COLO668 (cell line): ENCODE data around the gene INSYN2A.

Experiments used
- DNase-seq: peaks from one replicate; lab custom pipeline; 2025; ENCODE audit not compliant: unreplicated experiment; lab: John Stamatoyannopoulos, UW

The INSYN2A gene, protein sequence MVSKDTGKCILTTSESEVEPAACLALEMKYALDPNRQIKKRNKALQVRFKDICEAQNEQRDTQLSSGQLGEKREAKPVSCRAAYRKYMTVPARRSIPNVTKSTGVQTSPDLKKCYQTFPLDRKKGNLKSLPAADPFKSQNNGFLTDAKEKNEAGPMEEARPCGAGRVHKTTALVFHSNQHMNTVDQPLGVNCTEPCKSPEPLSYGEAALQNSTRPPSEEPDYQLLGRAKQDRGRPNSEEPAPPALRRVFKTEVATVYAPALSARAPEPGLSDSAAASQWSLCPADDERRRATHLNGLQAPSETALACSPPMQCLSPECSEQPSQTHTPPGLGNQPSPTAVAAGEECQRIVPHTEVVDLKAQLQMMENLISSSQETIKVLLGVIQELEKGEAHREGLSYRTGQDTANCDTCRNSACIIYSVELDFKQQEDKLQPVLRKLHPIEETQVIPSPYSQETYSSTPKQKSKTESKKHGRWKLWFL

DNA sequence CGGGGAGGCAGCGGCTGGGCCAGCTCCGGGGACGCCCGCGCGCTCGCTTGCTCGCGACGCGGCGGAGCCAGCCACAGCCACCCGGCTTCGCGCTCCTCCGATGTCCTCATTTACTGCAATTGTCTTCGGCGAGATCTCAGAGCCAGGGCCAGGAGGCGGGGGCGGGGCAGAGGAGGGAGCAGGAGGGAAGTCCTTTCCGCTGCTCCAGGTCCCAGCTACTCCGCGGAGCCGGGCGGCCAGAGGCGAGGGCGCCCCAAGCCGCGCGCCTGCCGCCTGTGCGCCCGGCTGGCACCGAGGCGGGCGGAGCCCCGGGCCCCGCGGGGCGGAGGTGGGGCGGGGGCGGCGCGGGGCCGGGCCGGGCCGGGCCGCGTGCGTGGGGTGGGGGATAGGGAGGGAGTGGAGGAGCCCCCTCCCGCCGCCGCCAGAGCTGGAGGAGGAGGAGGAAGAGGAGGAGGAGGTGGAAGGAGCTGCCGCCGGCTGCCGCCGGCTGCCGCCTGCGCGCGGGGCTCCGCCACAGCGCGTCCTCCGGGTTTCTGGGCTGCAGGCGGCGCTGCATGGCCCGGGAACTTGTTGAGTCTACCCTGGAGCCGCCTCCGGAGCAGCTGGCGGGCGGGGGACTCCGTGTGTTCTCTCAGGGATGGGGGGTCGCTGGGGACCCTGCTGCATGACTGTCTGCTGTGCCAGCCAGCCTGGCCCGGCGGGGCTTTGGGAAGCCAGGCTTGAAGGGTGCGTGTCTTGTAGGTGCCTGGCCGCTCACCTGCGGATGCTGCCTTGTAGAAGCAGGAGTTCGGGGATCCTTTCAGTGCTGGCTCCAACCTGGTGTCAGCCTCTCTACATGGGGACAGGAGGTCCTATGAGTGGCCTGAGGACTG is at the start of gene INSYN2A:
Gene INSYN2A, minus strand, starts transcription at position 310 of the 872 bp plus-strand sequence. CDS start 20,196 bp downstream, outside the sequence.
- DNase-seq = peak; percentile 40

DNA sequence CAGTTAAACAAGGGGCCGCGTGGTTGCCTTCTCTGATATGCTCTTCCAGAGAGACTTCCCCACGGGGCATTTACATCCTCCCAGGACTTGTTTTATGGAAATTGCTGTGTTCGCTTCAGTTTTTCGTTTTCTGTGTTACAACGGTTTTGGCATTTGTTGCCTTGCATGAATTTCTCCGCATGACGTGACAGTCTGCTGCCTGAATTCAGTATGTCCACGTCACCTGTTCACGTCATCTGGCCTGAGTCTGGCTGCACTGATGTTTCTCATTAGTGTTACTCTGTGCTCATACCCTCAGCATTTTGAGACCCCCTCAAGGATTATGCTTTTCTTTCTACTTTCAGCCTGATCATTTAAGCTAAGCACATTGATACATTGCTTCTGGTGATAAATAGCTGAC is 49.1 kb upstream of the INSYN2A start:
- DNase-seq = no peak

DNA sequence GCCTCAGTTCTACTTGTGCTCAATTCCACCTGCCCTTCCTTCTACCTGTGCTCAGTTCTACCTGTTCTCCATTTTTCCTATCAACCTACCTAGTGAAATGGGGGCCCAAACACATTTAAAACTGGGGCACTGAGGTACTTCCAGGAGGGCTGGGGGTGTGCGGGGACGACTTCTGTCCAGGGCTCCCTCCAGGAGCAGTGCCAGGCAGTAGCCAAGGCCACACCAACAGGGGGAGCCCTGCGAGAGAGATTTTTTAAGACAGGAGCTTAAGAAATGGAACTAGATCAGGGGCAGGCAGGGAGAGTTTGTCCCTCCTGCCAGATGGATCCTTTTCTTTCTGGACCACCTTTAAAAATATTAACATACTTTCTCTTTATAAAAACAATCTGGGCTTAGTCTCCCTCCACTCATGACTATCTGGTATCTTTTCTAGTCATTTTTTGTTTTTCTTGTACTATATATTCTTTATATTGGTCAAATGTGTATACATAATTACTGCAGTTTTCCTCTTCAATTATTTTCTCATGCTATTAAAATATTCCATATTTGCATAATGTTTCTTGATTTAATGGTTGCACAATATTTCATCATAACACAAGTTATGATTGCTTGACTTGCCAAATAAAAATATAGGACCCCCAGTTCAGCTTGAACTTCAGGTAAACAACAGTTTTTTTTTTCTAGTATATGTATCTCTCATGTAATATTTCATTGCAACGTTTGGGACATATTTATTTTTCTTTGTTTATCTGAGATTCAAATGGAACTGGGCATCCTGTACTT is 47.3 kb upstream of the INSYN2A start:
- DNase-seq = peak; percentile 36

GRCh38 chr10:127242914-127243313 is 46.5 kb upstream of the INSYN2A start:
- no peak for DNase-seq

DNA sequence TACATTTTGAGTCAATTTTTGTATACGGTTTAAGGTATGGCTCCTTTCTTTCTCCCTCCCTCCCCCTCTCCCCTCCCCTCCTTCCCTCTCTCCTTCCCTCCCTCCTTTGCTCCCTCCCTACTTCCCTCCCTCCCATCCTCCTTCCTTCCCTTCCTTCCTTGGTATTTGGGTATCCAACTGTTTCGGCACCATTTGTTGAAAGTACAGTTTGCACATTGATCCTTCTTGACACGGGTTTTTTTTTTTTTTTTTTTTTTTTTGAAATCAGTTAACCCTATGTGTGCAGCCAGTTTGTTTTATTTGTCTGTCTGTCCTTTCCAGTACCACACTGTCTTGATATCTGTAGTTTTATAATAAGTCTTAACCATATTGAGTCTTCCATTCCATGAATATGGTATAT is 39.9 kb upstream of the INSYN2A start:
- no peak for DNase-seq

- no peak for DNase-seq
These were observed 38.0 kb upstream of the INSYN2A start for GRCh38 chr10:127234306-127234800.

- DNase-seq = no peak
These were observed 31.9 kb upstream of the INSYN2A start for GRCh38 chr10:127228195-127228787.

DNA sequence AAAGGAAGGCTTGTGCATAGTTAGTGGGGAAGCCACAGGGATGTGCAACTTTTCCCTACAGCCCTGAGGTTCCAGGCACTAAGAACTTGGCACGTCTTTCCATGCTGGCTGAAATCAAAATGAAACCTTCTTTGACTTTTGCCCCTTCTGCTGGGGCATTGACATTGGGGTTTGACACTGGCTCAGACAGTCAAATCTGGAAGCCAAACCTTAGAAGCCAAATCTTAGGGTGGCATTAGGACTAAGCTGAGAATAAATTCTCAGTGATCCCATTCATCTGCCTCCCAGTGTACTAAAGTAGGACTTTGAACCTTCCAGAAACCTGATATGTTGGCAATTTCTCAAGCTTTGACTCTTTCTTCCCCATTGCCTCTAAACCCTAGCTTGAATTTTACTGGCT is 31.3 kb upstream of the INSYN2A start:
- no peak for DNase-seq

GRCh38 chr10:127227027-127227426 is 30.6 kb upstream of the INSYN2A start:
- no peak for DNase-seq

DNA sequence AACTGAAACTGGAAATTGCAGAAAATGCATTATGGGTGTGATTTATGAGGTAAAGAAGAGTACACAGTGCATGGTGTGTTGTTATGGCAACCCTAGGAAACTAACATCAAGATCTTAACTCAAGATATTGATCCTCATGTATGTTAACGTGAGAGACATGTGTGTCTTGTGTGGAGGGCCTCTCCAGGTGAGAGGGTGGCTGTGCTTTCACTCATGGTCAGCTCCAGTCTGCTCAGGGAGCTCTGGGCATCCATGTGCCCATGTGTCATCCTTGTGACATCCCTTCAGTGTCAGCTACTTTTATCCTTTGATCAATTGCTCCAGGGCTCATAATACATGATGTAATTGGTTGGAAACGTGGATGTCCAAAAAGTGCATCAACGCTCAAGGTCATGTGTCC is 24.9 kb upstream of the INSYN2A start:
- no peak for DNase-seq

- DNase-seq = no peak
These were observed 22.3 kb upstream of the INSYN2A start for GRCh38 chr10:127218658-127219057.

DNA sequence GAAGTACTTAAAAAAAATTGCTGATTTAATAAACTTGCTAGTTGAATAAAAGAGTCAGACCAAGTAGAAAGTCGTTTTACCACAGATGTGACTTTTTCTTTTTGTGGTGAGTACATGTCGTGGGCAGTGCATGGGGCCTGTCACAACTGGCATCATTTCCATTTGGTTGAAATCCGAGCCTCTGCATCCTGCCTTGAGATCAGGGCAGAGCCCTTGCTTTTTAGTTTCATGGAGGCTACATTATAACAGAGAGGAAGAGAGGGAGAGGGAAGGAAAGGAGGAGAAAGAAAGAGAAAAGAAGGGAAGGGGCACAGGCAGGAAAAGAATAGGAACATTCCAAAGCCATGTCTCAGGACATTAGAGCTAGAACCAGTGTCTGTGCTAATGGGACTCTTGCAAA is 20.4 kb upstream of the INSYN2A start:
- DNase-seq = no peak

GRCh38 chr10:127216274-127216673 is 19.9 kb upstream of the INSYN2A start:
- DNase-seq = no peak

DNA sequence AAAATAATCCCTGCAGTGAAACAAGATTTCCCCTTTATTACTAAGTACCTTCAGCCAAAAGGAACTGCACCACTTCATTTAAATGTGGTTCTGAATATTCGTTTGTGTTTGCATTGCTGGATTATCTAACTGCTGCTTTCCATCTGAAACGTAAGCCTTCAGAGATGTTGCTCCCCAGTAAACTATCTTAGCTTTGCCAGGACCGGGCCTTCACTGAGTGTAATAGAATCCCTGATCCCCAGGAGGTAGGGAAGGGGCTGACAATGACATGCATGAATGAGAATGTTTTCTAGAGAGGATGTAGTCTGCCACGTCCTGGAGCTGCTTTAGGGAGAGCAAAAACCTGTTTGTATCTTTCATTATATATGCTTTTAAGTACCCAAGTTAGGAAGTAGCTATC is 19.5 kb upstream of the INSYN2A start:
- DNase-seq = no peak

DNA sequence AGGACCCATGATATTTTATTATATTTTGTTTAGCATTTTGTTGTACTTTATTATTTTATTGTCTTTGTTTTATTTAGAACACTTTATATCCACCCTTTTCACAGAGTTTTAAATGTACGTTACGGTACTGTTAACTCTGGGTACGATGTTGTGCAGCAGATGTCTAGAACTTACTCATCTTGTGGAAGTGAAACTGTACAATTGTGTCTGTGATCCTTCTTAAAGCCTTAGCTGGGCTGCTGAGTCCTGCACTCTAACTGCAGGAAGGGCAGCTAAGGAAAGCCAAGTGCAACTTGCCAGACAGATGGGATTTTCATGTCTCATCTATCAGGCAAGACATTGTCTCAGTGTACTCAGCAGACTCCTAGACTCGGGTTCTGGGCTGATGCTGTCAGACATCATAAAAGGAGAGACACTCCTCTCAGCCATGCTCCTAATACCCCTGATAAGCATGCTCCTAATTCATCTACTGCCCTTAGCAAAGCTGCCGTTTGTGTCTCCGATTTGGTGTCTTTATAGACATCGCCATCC is 14.6 kb upstream of the INSYN2A start:
- DNase-seq = no peak

DNA sequence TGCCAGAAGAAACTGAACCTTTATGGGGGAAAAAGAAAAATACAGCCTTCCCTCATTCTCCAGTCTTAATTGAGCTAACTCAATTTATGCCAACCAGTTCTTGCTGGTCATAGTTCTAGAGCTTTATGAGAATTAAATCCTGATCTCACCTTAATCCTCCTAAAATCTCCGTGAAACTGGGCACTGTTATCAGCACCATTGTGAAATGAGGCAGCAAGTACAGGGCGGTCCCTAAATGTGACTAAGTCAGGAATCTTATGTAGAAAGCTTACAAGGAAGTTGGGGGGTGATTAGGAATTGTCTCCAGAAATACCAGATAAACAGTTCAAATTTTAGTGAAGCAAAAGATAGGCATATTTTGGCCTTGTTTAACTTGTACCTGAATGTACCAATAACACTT is 10.7 kb upstream of the INSYN2A start:
- no peak for DNase-seq

DNA sequence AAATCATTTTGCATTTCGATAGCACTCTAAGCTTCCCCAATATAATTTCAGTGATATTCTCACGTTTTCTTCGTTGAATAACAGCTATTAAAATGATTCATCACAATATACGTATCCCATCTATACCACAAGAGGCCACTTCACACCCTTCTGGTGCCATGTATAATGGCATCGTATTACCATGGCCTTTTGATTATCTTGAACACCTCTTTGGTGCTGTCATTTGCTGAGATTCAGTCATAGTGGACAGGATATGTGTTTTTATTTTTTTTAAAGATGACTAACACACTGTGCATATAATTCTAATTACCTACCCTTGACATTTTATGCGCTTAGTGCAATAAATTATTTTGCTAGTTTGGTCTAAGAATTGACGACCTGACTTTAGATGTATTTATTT is 6.7 kb upstream of the INSYN2A start:
- DNase-seq = no peak

DNA sequence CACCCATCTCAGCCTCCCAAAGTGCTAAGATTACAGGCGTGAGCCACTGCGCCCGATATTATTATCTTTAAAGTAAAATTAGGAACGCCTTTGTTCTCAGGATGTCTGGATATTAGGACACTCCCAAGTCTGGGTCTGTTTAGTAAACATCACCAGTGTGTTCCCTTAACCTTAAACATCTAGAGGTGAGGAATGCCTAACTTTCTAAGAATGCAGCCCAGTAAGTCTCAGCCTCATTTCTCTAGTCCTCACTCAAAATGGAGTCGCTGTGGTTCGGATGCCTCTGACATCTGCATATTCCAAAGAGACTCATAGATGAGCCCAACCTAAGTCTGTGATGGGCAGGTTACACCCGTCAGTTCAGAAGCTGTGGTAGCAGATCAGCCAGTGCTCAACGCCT is 4.3 kb upstream of the INSYN2A start:
- no peak for DNase-seq

- no peak for DNase-seq
These were observed 2.3 kb upstream of the INSYN2A start for GRCh38 chr10:127198721-127199120.

GRCh38 chr10:127198307-127198706 is 1.9 kb upstream of the INSYN2A start:
- DNase-seq = no peak

- DNase-seq = no peak
These were observed 702 bp upstream of the INSYN2A start for GRCh38 chr10:127197154-127197432.
